Testis (tissue), 3 donors: ENCODE data around the gene KLF15. TPM values are rescaled to one million over a fixed set of nuclear protein-coding genes. Genes with fewer than 3 reads are reported as not detected.

Source experiments
- DNase-seq: peaks from one replicate; pipeline ENCODE4 v3.0.0-alpha.2; 2019
- H3K27ac ChIP-seq, 2 donors: fragments of 200-600 bp; sonication (generic); one replicate each; pipeline ENCODE4 v1.5.1; 2019
- H3K27me3 ChIP-seq: fragments of 200-600 bp; sonication (generic); one replicate; pipeline ENCODE4 v1.5.1; 2019
- H3K36me3 ChIP-seq: fragments of 200-600 bp; sonication (generic); one replicate; pipeline ENCODE4 v1.5.1; 2017; ENCODE audit warnings: low read depth; ENCODE audit errors: missing control alignments
- H3K4me1 ChIP-seq: fragments of 200-600 bp; sonication (generic); one replicate; pipeline ENCODE4 v1.5.1; 2019
- H3K4me3 ChIP-seq, 2 donors: fragments of 200-600 bp; sonication (generic); one replicate each; pipeline ENCODE4 v1.5.1; 2017 to 2019
- H3K9me3 ChIP-seq: fragments of 200-600 bp; sonication (generic); one replicate; pipeline ENCODE4 v1.5.1; 2017
- CTCF ChIP-seq, 3 experiments: fragments of 450-650 bp in 2 of 3; fragments of 200-600 bp in 1 of 3; sonication (generic) in 1 of 3; IDR thresholded peaks; one replicate each; pipeline ENCODE4 v1.5.1; 2016 to 2019; ENCODE audit warnings: antibody characterized with exemption in 3 of 3, mild to moderate bottlenecking in 2 of 3, moderate library complexity in 1 of 3
- POLR2A ChIP-seq: fragments of 450-650 bp; IDR thresholded peaks from one replicate; pipeline ENCODE4 v1.6.1; 2017; ENCODE audit warnings: antibody characterized with exemption, mild to moderate bottlenecking, moderate library complexity
- WGBS, 2 donors: methylation state at CpG; one replicate each; pipeline ENCODE4 v1.1.5; 2018; 5-methylcytosine and 5-hydroxymethylcytosine counted together
- intact Hi-C: fragments of 100-400 bp; cut with DNase I; formaldehyde crosslinking; loops from one replicate; pipeline ENCODE4 v1.15.1; 2023; ENCODE audit warnings: low total_unique reads
- polyA plus RNA-seq: library from polyadenylated mRNA; stranded (reverse); fragments of 350-450 nt; fragmentation: Illumina TruSeq; extraction: RNeasy Lipid Tissue Mini Kit (QIAGEN cat#74804); gene quantifications from one replicate; pipeline ENCODE4 v1.2.3, GENCODE V29; 2014; ENCODE audit warnings: low read depth, low replicate concordance; ENCODE audit not compliant: insufficient read depth
- total RNA-seq, 2 donors: library from RNA; depleted of rRNA; stranded (reverse); fragments of >200 nt; gene quantifications; one replicate each; pipeline ENCODE4 v1.2.3, GENCODE V29; 2016

The KLF15 gene
- total and polyA plus RNA-seq, 3 donors from 2014 or later = 8.5 to 36.1 (median 32.0) TPM

GRCh38 chr3:126365351-126366277 is 8.4 kb upstream of the KLF15 start:
- H3K36me3 ChIP-seq = no peaks in the 10 kb centered on the region
- H3K9me3 ChIP-seq = no peaks in the 10 kb centered on the region
- H3K27ac ChIP-seq = no peak overlapping the region
- 77 to 89% methylated on average over 6 to 11 of the region's 11 CpGs for WGBS, 2 donors
- H3K4me3 ChIP-seq = no peak overlapping the region
- no peak for TF ChIP-seq POLR2A
- no peak for TF ChIP-seq CTCF (IDR thresholded peaks at IDR 0.05)
- no peaks in the 10 kb centered on the region for H3K27me3 ChIP-seq
- DNase-seq = no peak
- intact Hi-C loops = no loop called here
- peaks cover 11% of the 10 kb centered on the region for H3K4me1 ChIP-seq

GRCh38 chr3:126364731-126365301 is 7.6 kb upstream of the KLF15 start:
- no peak overlapping the region for H3K4me3 ChIP-seq
- no peaks in the 10 kb centered on the region for H3K36me3 ChIP-seq
- H3K27ac ChIP-seq = peak overlapping the region in 1 of 2 donors; percentile 36
- no peak for TF ChIP-seq POLR2A
- TF ChIP-seq CTCF (IDR thresholded peaks at IDR 0.05) = no peak
- intact Hi-C loops = no loop called here
- DNase-seq = no peak
- peaks cover 11% of the 10 kb centered on the region for H3K4me1 ChIP-seq
- H3K9me3 ChIP-seq = no peaks in the 10 kb centered on the region
- H3K27me3 ChIP-seq = no peaks in the 10 kb centered on the region
- 88 to 100% methylated on average over 4 to 5 of the region's 5 CpGs for WGBS, 2 donors

GRCh38 chr3:126364130-126364695 is 7.0 kb upstream of the KLF15 start:
- H3K27me3 ChIP-seq = no peaks in the 10 kb centered on the region
- H3K9me3 ChIP-seq = no peaks in the 10 kb centered on the region
- H3K27ac ChIP-seq = peak overlapping the region in 1 of 2 donors; percentile 36
- no peaks in the 10 kb centered on the region for H3K36me3 ChIP-seq
- peak; percentile 65 for DNase-seq
- peaks cover 11% of the 10 kb centered on the region for H3K4me1 ChIP-seq
- WGBS, 2 donors = 53 to 65% methylated on average over 9 of the region's 9 CpGs
- intact Hi-C loops = no loop called here
- H3K4me3 ChIP-seq = no peak overlapping the region
- TF ChIP-seq POLR2A (no peak), CTCF (IDR thresholded peaks at IDR 0.05) (no peak)

- Histone ChIP-seq H3K4me1 (peaks cover 16% of the 10 kb centered on the region), H3K27me3 (no peaks in the 10 kb centered on the region), H3K4me3 (no peak overlapping the region), H3K9me3 (no peaks in the 10 kb centered on the region), H3K36me3 (no peaks in the 10 kb centered on the region), H3K27ac (no peak overlapping the region)
- no peak for DNase-seq
- TF ChIP-seq CTCF (IDR thresholded peaks at IDR 0.05) (no peak), POLR2A (no peak)
- intact Hi-C loops = no loop called here
- WGBS, 2 donors = 88 to 90% methylated on average over 9 of the region's 9 CpGs
These were observed 4.0 kb upstream of the KLF15 start for GRCh38 chr3:126361211-126361610.
